Endothelial cell of umbilical vein (primary cell): ENCODE measurements around the gene KISS1R. TPM values are rescaled to one million over a fixed set of nuclear protein-coding genes. Genes with fewer than 3 reads are reported as not detected.

ENCODE experiments used
- BruUV-seq: library from RNA; stranded (reverse); fragments of 400-500 nt; replicated peaks from 2 replicates; lab custom pipeline; 2021; lab: Mats Ljungman, UMichigan
- CTCF ChIA-PET: fragments of 300-600, 350-600 bp; sonication (Branson Sonifier 250); formaldehyde crosslinking; loops from one replicate; lab custom pipeline; 2021; ENCODE audit warnings: antibody characterized with exemption, inconsistent platforms; lab: Charles Lee
- POLR2A ChIA-PET: fragments of 300-600, 350-600 bp; sonication (Branson Sonifier 250); formaldehyde crosslinking; loops from one replicate; lab custom pipeline; 2021; ENCODE audit warnings: antibody characterized with exemption, inconsistent platforms; lab: Charles Lee
- DNase-seq: peaks from one replicate; pipeline ENCODE4 v3.0.0-alpha.2; 2011; ENCODE audit warnings: low read depth, low spot score
- FAIRE-seq: peaks from 2 replicates; lab custom pipeline; 2011; peaks lifted over from hg19 to GRCh38; lab: Jason Lieb, UNC
- H2AFZ ChIP-seq: 2 replicates; pipeline ENCODE4 v1.6.0; 2012; ENCODE audit warnings: low read depth, low read length, control low read depth, inconsistent platforms
- H3K27ac ChIP-seq: 2 replicates; pipeline ENCODE4 v1.5.1; 2011; ENCODE audit warnings: low read depth, mild to moderate bottlenecking, control low read depth, low read length, moderate library complexity; ENCODE audit not compliant: insufficient read depth
- H3K27me3 ChIP-seq, 2 experiments: 2 replicates each; pipeline versions ENCODE4 v1.6.0 to v1.6.1; 2011; ENCODE audit warnings: low read length in 2 of 2, mixed read lengths in 1 of 2; ENCODE audit not compliant: control insufficient read depth in 2 of 2, insufficient read depth in 2 of 2
- H3K36me3 ChIP-seq, 2 experiments: 2 replicates in 1 of 2; 3 replicates in 1 of 2; pipeline ENCODE4 v1.5.1; 2011; ENCODE audit warnings: low read length in 2 of 2, mild to moderate bottlenecking in 1 of 2, moderate library complexity in 1 of 2; ENCODE audit not compliant: control insufficient read depth in 2 of 2, insufficient read depth in 2 of 2; ENCODE audit errors: extremely low read depth in 1 of 2
- H3K4me1 ChIP-seq: 3 replicates; pipeline ENCODE4 v1.5.1; 2011; ENCODE audit warnings: mild to moderate bottlenecking, low read length; ENCODE audit not compliant: control insufficient read depth, insufficient read depth; ENCODE audit errors: extremely low read depth
- H3K4me2 ChIP-seq: 2 replicates; pipeline ENCODE4 v1.6.1; 2011; ENCODE audit warnings: low read length, control low read depth, mixed read lengths; ENCODE audit not compliant: insufficient read depth
- H3K4me3 ChIP-seq, 3 experiments: fragments of 200-600 bp in 1 of 3; sonication (generic), shearing (Covaris generic) in 1 of 3; replicated peaks in 1 of 3; 2 replicates each; pipeline ENCODE4 v1.5.1; 2011 to 2016; ENCODE audit warnings: control low read depth in 3 of 3, low read length in 3 of 3, mild to moderate bottlenecking in 2 of 3, inconsistent platforms in 1 of 3, low read depth in 1 of 3, moderate library complexity in 1 of 3; ENCODE audit not compliant: insufficient read depth in 1 of 3
- H3K79me2 ChIP-seq: 2 replicates; pipeline ENCODE4 v1.6.0; 2012; ENCODE audit warnings: low read length, inconsistent platforms; ENCODE audit not compliant: control insufficient read depth, insufficient read depth
- H3K9ac ChIP-seq: replicated peaks from 2 replicates; pipeline ENCODE3; 2011; ENCODE audit warnings: low read length, control low read depth; ENCODE audit not compliant: insufficient read depth; ENCODE audit errors: extremely low read depth
- H3K9me1 ChIP-seq: replicated peaks from 3 replicates; pipeline ENCODE4 v1.6.0; 2011; ENCODE audit warnings: mild to moderate bottlenecking, low read length; ENCODE audit not compliant: control insufficient read depth, insufficient read depth; ENCODE audit errors: extremely low read depth
- H3K9me3 ChIP-seq: replicated peaks from 2 replicates; pipeline ENCODE4 v1.5.1; 2012; ENCODE audit warnings: low read length, inconsistent platforms; ENCODE audit not compliant: control insufficient read depth, insufficient read depth
- H4K20me1 ChIP-seq: replicated peaks from 2 replicates; pipeline ENCODE3; 2011; ENCODE audit warnings: mild to moderate bottlenecking, low read length; ENCODE audit not compliant: control insufficient read depth, insufficient read depth; ENCODE audit errors: extremely low read depth
- EZH2 ChIP-seq: IDR thresholded peaks from 2 replicates; pipeline ENCODE4 v1.6.1; 2012; ENCODE audit warnings: borderline replicate concordance, low read depth, mild to moderate bottlenecking, moderate library complexity, low read length, inconsistent platforms; ENCODE audit not compliant: severe bottlenecking
- FOS ChIP-seq: IDR thresholded peaks from 2 replicates; pipeline ENCODE4 v1.6.1; 2011; ENCODE audit warnings: mild to moderate bottlenecking, low read length, moderate library complexity, borderline replicate concordance; ENCODE audit not compliant: insufficient read depth
- GATA2 ChIP-seq: IDR thresholded peaks from 2 replicates; pipeline ENCODE4 v1.7.0; 2011; ENCODE audit warnings: low read depth, mild to moderate bottlenecking, moderate library complexity, mixed read lengths, low read length; ENCODE audit not compliant: insufficient read length, insufficient read depth
- JUN ChIP-seq: IDR thresholded peaks from 2 replicates; pipeline ENCODE4 v1.6.1; 2011; ENCODE audit warnings: borderline replicate concordance, low read depth; ENCODE audit not compliant: insufficient read length, insufficient read depth
- MYC ChIP-seq: IDR thresholded peaks from one replicate; pipeline ENCODE4 v1.6.1; 2011; ENCODE audit warnings: mild to moderate bottlenecking, low read depth, low read length
- POLR2A ChIP-seq: IDR thresholded peaks from 2 replicates; pipeline ENCODE4 v1.6.1; 2012; ENCODE audit warnings: low read depth, mild to moderate bottlenecking, control low read depth, low read length
- POLR2AphosphoS5 ChIP-seq: IDR thresholded peaks from 2 replicates; pipeline ENCODE4 v1.6.1; 2012; ENCODE audit warnings: low read depth, mild to moderate bottlenecking, control low read depth, low read length, moderate library complexity; ENCODE audit not compliant: insufficient read depth
- dilution Hi-C: fragments of 300-500 bp; cut with MboI; formaldehyde crosslinking; loops from one replicate; pipeline ENCODE4 v1.15.0; 2019; ENCODE audit warnings: low sequenced_read_pairs; ENCODE audit not compliant: extremely low pct_ligation_motif_present
- intact Hi-C: fragments of 100-400 bp; cut with micrococcal nuclease; formaldehyde crosslinking; loops from one replicate; pipeline ENCODE4 v1.10.0; 2022
- polyA plus RNA-seq, 4 experiments: library from polyadenylated mRNA; depleted of rRNA in 3 of 4; stranded (reverse) in 3 of 4; unstranded in 1 of 4; fragments of >200 nt; gene quantifications; 2 replicates each; pipeline versions ENCODE4 v1.2.1 to v1.2.3, GENCODE V29; 2011 to 2012; ENCODE audit warnings: missing spikeins in 1 of 4
- total RNA-seq: library from RNA; stranded (reverse); gene quantifications from 2 replicates; pipeline ENCODE4 v1.2.3, GENCODE V29; 2021
- TF ChIP-seq, protein P1 (sequence below): IDR thresholded peaks from 2 replicates; pipeline ENCODE4 v1.6.1; 2011; ENCODE audit not compliant: insufficient read depth, insufficient read length
- TF ChIP-seq, protein P2 (sequence below), 2 donors: IDR thresholded peaks; 1 replicate in 1 of 2; 2 replicates in 1 of 2; pipeline ENCODE4 v1.5.1; 2011; ENCODE audit warnings: low read length in 2 of 2, mild to moderate bottlenecking in 2 of 2, moderate library complexity in 2 of 2, control low read depth in 1 of 2, inconsistent platforms in 1 of 2, low read depth in 1 of 2; ENCODE audit not compliant: insufficient read depth in 1 of 2; ENCODE audit errors: extremely low read depth in 1 of 2

The KISS1R gene
- total and polyA plus RNA-seq, 2 donors (not counting 3 experiments of a cell fraction or from before 2014, with no cell fraction given) = not detected

DNA sequence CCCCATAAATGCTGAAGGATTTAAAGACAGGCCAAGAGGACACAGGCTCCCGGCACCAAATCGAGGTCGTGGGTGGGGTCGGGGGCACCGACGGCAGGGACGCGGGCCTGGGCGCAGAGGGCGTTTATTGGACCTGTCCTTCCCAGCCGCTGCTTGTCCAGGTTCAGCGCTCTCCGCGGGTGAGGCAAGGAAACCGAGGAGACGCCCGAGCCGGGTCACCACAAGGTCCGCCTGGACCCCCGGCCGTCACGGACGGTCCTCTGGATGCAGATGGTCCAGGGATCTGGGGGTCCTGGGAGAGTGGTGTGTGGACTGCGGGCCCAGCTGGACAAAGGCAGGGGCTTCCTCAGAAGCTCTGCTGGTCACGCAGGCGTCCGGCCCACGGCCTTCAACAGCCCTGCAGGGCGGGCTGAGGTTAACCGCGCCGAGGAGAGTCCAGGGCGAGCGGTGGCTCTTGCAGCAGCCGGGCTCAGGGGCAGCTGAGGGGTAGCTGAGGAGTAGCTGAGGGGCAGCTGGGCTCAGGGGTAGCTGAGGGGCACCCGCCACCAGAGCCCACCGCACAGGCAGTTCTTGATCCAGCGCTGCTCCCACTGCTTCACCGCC is 49.2 kb upstream of the KISS1R start:
- intact Hi-C loops (no loop called here), dilution Hi-C loops (no loop called here)
- TSS peak; percentile 47 for BruUV-seq
- ChIA-PET POLR2A (no interaction called here), CTCF (no interaction called here)
- Histone ChIP-seq H3K9me1 (no peaks in the 10 kb centered on the region), H3K36me3 (peaks cover 0 to 11% of the 10 kb centered on the region in 2 experiments), H3K9me3 (no peaks in the 10 kb centered on the region), H2AFZ (no peak overlapping the region), H4K20me1 (no peaks in the 10 kb centered on the region), H3K4me1 (peaks cover 9% of the 10 kb centered on the region), H3K4me2 (no peak overlapping the region), H3K9ac (no peak overlapping the region), H3K4me3 (no peak overlapping the region), H3K27me3 (no peaks in the 10 kb centered on the region), H3K27ac (no peak overlapping the region), H3K79me2 (no peaks in the 10 kb centered on the region)
- TF ChIP-seq, protein P1, sequence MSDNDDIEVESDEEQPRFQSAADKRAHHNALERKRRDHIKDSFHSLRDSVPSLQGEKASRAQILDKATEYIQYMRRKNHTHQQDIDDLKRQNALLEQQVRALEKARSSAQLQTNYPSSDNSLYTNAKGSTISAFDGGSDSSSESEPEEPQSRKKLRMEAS = no peak
- TF ChIP-seq POLR2A (no peak), GATA2 (no peak), JUN (no peak), POLR2AphosphoS5 (no peak), MYC (no peak), FOS (no peak), EZH2 (no peak)
- TF ChIP-seq, protein P2, sequence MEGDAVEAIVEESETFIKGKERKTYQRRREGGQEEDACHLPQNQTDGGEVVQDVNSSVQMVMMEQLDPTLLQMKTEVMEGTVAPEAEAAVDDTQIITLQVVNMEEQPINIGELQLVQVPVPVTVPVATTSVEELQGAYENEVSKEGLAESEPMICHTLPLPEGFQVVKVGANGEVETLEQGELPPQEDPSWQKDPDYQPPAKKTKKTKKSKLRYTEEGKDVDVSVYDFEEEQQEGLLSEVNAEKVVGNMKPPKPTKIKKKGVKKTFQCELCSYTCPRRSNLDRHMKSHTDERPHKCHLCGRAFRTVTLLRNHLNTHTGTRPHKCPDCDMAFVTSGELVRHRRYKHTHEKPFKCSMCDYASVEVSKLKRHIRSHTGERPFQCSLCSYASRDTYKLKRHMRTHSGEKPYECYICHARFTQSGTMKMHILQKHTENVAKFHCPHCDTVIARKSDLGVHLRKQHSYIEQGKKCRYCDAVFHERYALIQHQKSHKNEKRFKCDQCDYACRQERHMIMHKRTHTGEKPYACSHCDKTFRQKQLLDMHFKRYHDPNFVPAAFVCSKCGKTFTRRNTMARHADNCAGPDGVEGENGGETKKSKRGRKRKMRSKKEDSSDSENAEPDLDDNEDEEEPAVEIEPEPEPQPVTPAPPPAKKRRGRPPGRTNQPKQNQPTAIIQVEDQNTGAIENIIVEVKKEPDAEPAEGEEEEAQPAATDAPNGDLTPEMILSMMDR (IDR thresholded peaks at IDR 0.05; ENCODE audit: extremely low read depth in 1 of 2, insufficient read depth in 1 of 2, low read depth in 1 of 2, low read length in 2 of 2) = no peak
- DNase-seq (no peak), FAIRE-seq (no peak)
